Stomach (tissue), 9 donors: ENCODE measurements around the gene LCP2. TPM values are rescaled to one million over a fixed set of nuclear protein-coding genes. Genes with fewer than 3 reads are reported as not detected.

Experiments used
- DNase-seq, 2 donors: peaks; one replicate each; pipeline versions ENCODE4 v3.0.0 to v3.0.0-alpha.2; 2013 to 2019
- H3K27ac ChIP-seq, 5 donors: fragments of 200-600 bp in 4 of 5; sonication (generic) in 4 of 5; one replicate each; pipeline ENCODE4 v1.5.1; 2013 to 2019; ENCODE audit warnings: mild to moderate bottlenecking in 1 of 5, moderate library complexity in 1 of 5
- H3K27me3 ChIP-seq, 3 donors: fragments of 200-600 bp; sonication (generic); one replicate each; pipeline ENCODE4 v1.5.1; 2017 to 2019; ENCODE audit warnings: mixed run types in 1 of 3
- H3K36me3 ChIP-seq, 4 donors: fragments of 200-600 bp; sonication (generic); 1 replicate in 3 of 4; 2 replicates in 1 of 4; pipeline ENCODE4 v1.5.1; 2016 to 2019
- H3K4me1 ChIP-seq, 4 donors: fragments of 200-600 bp; sonication (generic); one replicate each; pipeline ENCODE4 v1.5.1; 2016 to 2019
- H3K4me3 ChIP-seq, 4 donors: fragments of 200-600 bp; sonication (generic) in 3 of 4; one replicate each; pipeline ENCODE4 v1.5.1; 2016 to 2019; ENCODE audit warnings: mild to moderate bottlenecking in 1 of 4
- H3K9me3 ChIP-seq, 4 donors: fragments of 200-600 bp; sonication (generic); one replicate each; pipeline ENCODE4 v1.5.1; 2016 to 2019
- CTCF ChIP-seq, 7 experiments: fragments of 450-650 bp in 4 of 7; fragments of 200-600 bp in 3 of 7; sonication (generic) in 3 of 7; IDR thresholded peaks; one replicate each; pipeline ENCODE4 v1.5.1; 2016 to 2019; ENCODE audit warnings: antibody characterized with exemption in 7 of 7, control low read depth in 2 of 7, mild to moderate bottlenecking in 1 of 7
- EP300 ChIP-seq: sonication (generic); formaldehyde crosslinking; IDR thresholded peaks from one replicate; pipeline ENCODE4 v1.6.1; 2017; ENCODE audit warnings: antibody characterized with exemption
- POLR2A ChIP-seq, 4 donors: fragments of 450-650 bp; IDR thresholded peaks; one replicate each; pipeline ENCODE4 v1.6.1; 2016; ENCODE audit warnings: antibody characterized with exemption in 4 of 4, control low read depth in 2 of 4, mild to moderate bottlenecking in 1 of 4, moderate library complexity in 1 of 4
- POLR2AphosphoS5 ChIP-seq, 3 donors: sonication (generic); formaldehyde crosslinking; IDR thresholded peaks; one replicate each; pipeline ENCODE4 v1.6.1; 2016; ENCODE audit warnings: antibody characterized with exemption in 3 of 3
- WGBS, 5 donors: extraction: QIAGEN DNeasy Blood & Tissue Kit in 3 of 5; methylation state at CpG; one replicate each; pipeline versions ENCODE4 v1.1.5 to v1.1.7; 2013 to 2018; 5-methylcytosine and 5-hydroxymethylcytosine counted together
- intact Hi-C: fragments of 100-400 bp; cut with DNase I; formaldehyde crosslinking; loops from one replicate; pipeline ENCODE4 v1.15.1; 2023; ENCODE audit warnings: low total_unique reads
- polyA plus RNA-seq, 3 donors: library from polyadenylated mRNA; stranded (reverse); fragments of 200-250 nt; gene quantifications; one replicate each; pipeline ENCODE4 v1.2.3, GENCODE V29; 2013
- total RNA-seq, 5 donors: library from RNA; depleted of rRNA; stranded (reverse); fragments of >200 nt; gene quantifications; one replicate each; pipeline versions ENCODE4 v1.1.0 to v1.2.3, GENCODE V29; 2014 to 2016
- donor health status: healthy with polysubstance abuse.
- donor health status: Bipolar disorder and iron deficiency.
- donor health status: healthy.

Gene LCP2
- total and polyA plus RNA-seq, 8 donors, result 0.58 to 69.4 (median 16.8) TPM

- TF ChIP-seq EP300 (no peak), POLR2AphosphoS5 (IDR thresholded peaks at IDR 0.05) (no peak), POLR2A (IDR thresholded peaks at IDR 0.05) (no peak), CTCF (IDR thresholded peaks at IDR 0.05) (no peak)
- no peaks in the 10 kb centered on the region for H3K9me3 ChIP-seq
- peaks cover 0 to 16% (median 5%) of the 10 kb centered on the region in 3 donors for H3K27me3 ChIP-seq
- H3K4me3 ChIP-seq, result no peak overlapping the region
- 64 to 76% (median 71%) methylated on average over 15 of the region's 15 CpGs for WGBS, 5 donors
- peak overlapping the region in 2 of 5 donors; percentile 1 to 11 for H3K27ac ChIP-seq
- H3K4me1 ChIP-seq, result peaks cover 0 to 16% (median 5%) of the 10 kb centered on the region in 4 donors
- intact Hi-C loops, result loop anchor here (10.0 kb wide), 1 partner anchor 82 kb away; no protein-coding TSS in a partner anchor
- no peak for DNase-seq
- H3K36me3 ChIP-seq, result peaks cover 9 to 67% (median 37%) of the 10 kb centered on the region in 4 donors
Measured at GRCh38 chr5:170262061-170263045, 35.2 kb downstream of the LCP2 start.

GRCh38 chr5:170261528-170262043 is 36.0 kb downstream of the LCP2 start:
- Histone ChIP-seq H3K27ac (no peak overlapping the region), H3K4me1 (peaks cover 0 to 10% (median 2%) of the 10 kb centered on the region in 4 donors), H3K27me3 (peaks cover 0 to 10% (median under 1%) of the 10 kb centered on the region in 3 donors), H3K4me3 (no peak overlapping the region), H3K9me3 (no peaks in the 10 kb centered on the region), H3K36me3 (peaks cover 16 to 75% (median 42%) of the 10 kb centered on the region in 4 donors)
- no peak for TF ChIP-seq POLR2AphosphoS5 (IDR thresholded peaks at IDR 0.05)
- no peak for DNase-seq
- 78 to 95% (median 85%) methylated on average over 3 of the region's 3 CpGs for WGBS, 5 donors
- intact Hi-C loops, result loop anchor here (10.0 kb wide), 1 partner anchor 83 kb away; no protein-coding TSS in a partner anchor

GRCh38 chr5:170257370-170257769 is 40.2 kb downstream of the LCP2 start:
- no peak for TF ChIP-seq POLR2A (IDR thresholded peaks at IDR 0.05)
- no peak for TF ChIP-seq EP300
- no peak for TF ChIP-seq POLR2AphosphoS5 (IDR thresholded peaks at IDR 0.05)
- TF ChIP-seq CTCF (IDR thresholded peaks at IDR 0.05), result no peak
- peaks cover 12 to 77% (median 50%) of the 10 kb centered on the region in 4 donors for H3K36me3 ChIP-seq

GRCh38 chr5:170256571-170256970 is 41.0 kb downstream of the LCP2 start:
- H3K27me3 ChIP-seq, result no peaks in the 10 kb centered on the region
- no peak overlapping the region for H3K4me3 ChIP-seq
- TF ChIP-seq POLR2A (IDR thresholded peaks at IDR 0.05) (no peak), POLR2AphosphoS5 (IDR thresholded peaks at IDR 0.05) (no peak), EP300 (no peak), CTCF (IDR thresholded peaks at IDR 0.05) (no peak)
- H3K9me3 ChIP-seq, result no peaks in the 10 kb centered on the region
- DNase-seq, result no peak
- intact Hi-C loops, result no loop called here
- H3K36me3 ChIP-seq, result peaks cover 6 to 79% (median 50%) of the 10 kb centered on the region in 4 donors
- H3K27ac ChIP-seq, result no peak overlapping the region
- 62 to 94% (median 89%) methylated on average over 1 of the region's 1 CpG for WGBS, 5 donors
- peaks cover 0 to 19% (median 0%) of the 10 kb centered on the region in 4 donors for H3K4me1 ChIP-seq

More at GRCh38 chr5:170257370-170257769, 40.2 kb downstream of the LCP2 start:
- WGBS, 5 donors, result 91 to 95% (median 93%) methylated on average over 4 of the region's 4 CpGs
- no peak overlapping the region for H3K27ac ChIP-seq
- H3K4me1 ChIP-seq, result peaks cover 0 to 19% (median 0%) of the 10 kb centered on the region in 4 donors
- H3K9me3 ChIP-seq, result no peaks in the 10 kb centered on the region
- no peak for DNase-seq
- no peak overlapping the region for H3K4me3 ChIP-seq
- intact Hi-C loops, result no loop called here
- no peaks in the 10 kb centered on the region for H3K27me3 ChIP-seq
